GM23338 (cell line): ENCODE data around the gene RPS25. TPM values are rescaled to one million over a fixed set of nuclear protein-coding genes. Genes with fewer than 3 reads are reported as not detected.

Source experiments
- ATAC-seq: fragments of 200-7000 bp; cut with Tn5 transposase; 3 replicates; pipeline ENCODE4 v1.9.1; 2020
- DNase-seq: peaks from one replicate; pipeline ENCODE4 v3.0.0-alpha.2; 2015; ENCODE audit warnings: low spot score
- H2AFZ ChIP-seq: fragments of 200-600 bp; sonication (generic); 2 replicates; pipeline ENCODE4 v1.8.0; 2016; ENCODE audit warnings: antibody characterized with exemption, mild to moderate bottlenecking, moderate library complexity
- H3F3A ChIP-seq: fragments of 200-600 bp; sonication (generic); replicated peaks from 2 replicates; pipeline ENCODE4 v1.8.0; 2017; ENCODE audit warnings: antibody characterized with exemption, mixed run types, low read depth
- H3K27ac ChIP-seq: fragments of 200-600 bp; sonication (generic); 2 replicates; pipeline ENCODE4 v1.6.1; 2016; ENCODE audit warnings: low read depth
- H3K27me3 ChIP-seq: fragments of 200-600 bp; sonication (generic); 2 replicates; pipeline ENCODE4 v1.8.0; 2016; ENCODE audit warnings: mild to moderate bottlenecking, mixed run types, moderate library complexity; ENCODE audit not compliant: insufficient read depth
- H3K36me3 ChIP-seq: fragments of 200-600 bp; sonication (generic); 2 replicates; pipeline ENCODE4 v1.8.0; 2016; ENCODE audit warnings: mild to moderate bottlenecking; ENCODE audit not compliant: insufficient read depth
- H3K4me1 ChIP-seq: fragments of 200-600 bp; sonication (generic); 2 replicates; pipeline ENCODE4 v1.8.0; 2016; ENCODE audit warnings: mild to moderate bottlenecking, moderate library complexity; ENCODE audit not compliant: insufficient read depth
- H3K4me2 ChIP-seq: fragments of 200-600 bp; sonication (generic); 2 replicates; pipeline ENCODE4 v1.7.1; 2017; ENCODE audit warnings: mixed run types
- H3K4me3 ChIP-seq: fragments of 200-600 bp; sonication (generic); 2 replicates; pipeline ENCODE4 v1.6.1; 2016; ENCODE audit warnings: mixed run types
- H3K79me2 ChIP-seq: fragments of 200-600 bp; sonication (generic); replicated peaks from 2 replicates; pipeline ENCODE4 v1.8.0; 2017; ENCODE audit warnings: mild to moderate bottlenecking; ENCODE audit not compliant: insufficient read depth
- H3K9me2 ChIP-seq: fragments of 200-600 bp; sonication (generic); 2 replicates; pipeline ENCODE4 v1.8.0; 2017; ENCODE audit not compliant: insufficient read depth
- H4K20me1 ChIP-seq: fragments of 200-600 bp; sonication (generic); replicated peaks from 2 replicates; pipeline ENCODE4 v1.8.0; 2017; ENCODE audit warnings: mild to moderate bottlenecking; ENCODE audit not compliant: insufficient read depth
- H3K27ac Mint-ChIP-seq: 2 replicates; pipeline ENCODE4 v1.8.0; 2020; ENCODE audit warnings: inconsistent platforms, mild to moderate bottlenecking, moderate library complexity, mixed read lengths
- H3K27me3 Mint-ChIP-seq: 3 replicates; pipeline ENCODE4 v1.8.0; 2022; ENCODE audit warnings: low read depth, mild to moderate bottlenecking, moderate library complexity, mixed read lengths, inconsistent platforms; ENCODE audit not compliant: insufficient read depth, poor library complexity
- H3K36me3 Mint-ChIP-seq: 3 replicates; pipeline ENCODE4 v1.8.0; 2021; ENCODE audit warnings: low read depth, mild to moderate bottlenecking, inconsistent platforms, moderate library complexity, mixed read lengths
- H3K4me1 Mint-ChIP-seq: 3 replicates; pipeline ENCODE4 v1.8.0; 2020; ENCODE audit warnings: mild to moderate bottlenecking, inconsistent platforms, mixed read lengths
- H3K4me3 Mint-ChIP-seq: 3 replicates; pipeline ENCODE4 v1.8.0; 2021; ENCODE audit warnings: moderate library complexity, mild to moderate bottlenecking, inconsistent platforms, mixed read lengths
- H3K9me3 Mint-ChIP-seq: 3 replicates; pipeline ENCODE4 v1.8.0; 2020; ENCODE audit warnings: moderate library complexity, mild to moderate bottlenecking, inconsistent platforms, mixed read lengths
- CREB1 ChIP-seq: fragments of 250-450 bp; sonication (Bioruptor Pico); IDR thresholded peaks from 2 replicates; pipeline ENCODE4 v1.5.0; 2020; ENCODE audit warnings: low read depth, mild to moderate bottlenecking, moderate library complexity
- EZH2phosphoT487 ChIP-seq: fragments of 200-600 bp; sonication (generic); IDR thresholded peaks from one replicate; pipeline ENCODE4 v1.8.1; 2018; ENCODE audit warnings: antibody characterized with exemption; ENCODE audit not compliant: unreplicated experiment
- NANOG ChIP-seq: IDR thresholded peaks from 2 replicates; pipeline ENCODE4 v1.6.1; 2016; ENCODE audit warnings: antibody characterized with exemption, borderline replicate concordance
- POLR2AphosphoS5 ChIP-seq: IDR thresholded peaks from 2 replicates; pipeline ENCODE4 v1.6.1; 2016; ENCODE audit warnings: antibody characterized with exemption, low read depth
- polyA plus RNA-seq: library from polyadenylated mRNA; unstranded; fragments of >200 nt; fragmentation: Nextera tagmentation; extraction: Ambion mirVana; gene quantifications from 2 replicates; pipeline ENCODE4 v1.2.1, GENCODE V29; 2016
- total RNA-seq: library from RNA; depleted of rRNA; stranded (reverse); fragments of >200 nt; shearing (Covaris generic); gene quantifications from 2 replicates; pipeline ENCODE4 v1.2.3, GENCODE V29; 2014
- TF ChIP-seq, protein P1 (sequence below), 2 experiments: fragments of 200-600 bp in 1 of 2; sonication (generic) in 1 of 2; conservative IDR thresholded peaks; 2 replicates each; pipeline versions ENCODE4 v1.5.1 to v1.6.1; 2016 to 2017; ENCODE audit warnings: antibody characterized with exemption in 2 of 2, low read depth in 2 of 2, mild to moderate bottlenecking in 2 of 2, moderate library complexity in 1 of 2
- TF ChIP-seq, protein P2 (sequence below): IDR thresholded peaks from one replicate; pipeline ENCODE4 v1.6.1; 2018; ENCODE audit warnings: antibody characterized with exemption; ENCODE audit not compliant: unreplicated experiment
- TF ChIP-seq, protein P3 (sequence below): fragments of 250-450 bp; sonication (Bioruptor Pico); IDR thresholded peaks from 2 replicates; pipeline ENCODE4 v1.5.0; 2020; ENCODE audit warnings: mild to moderate bottlenecking, moderate library complexity
- TF ChIP-seq, protein P4 (sequence below): IDR thresholded peaks from 2 replicates; pipeline ENCODE4 v1.6.1; 2016; ENCODE audit warnings: antibody characterized with exemption

The RPS25 gene
- total and polyA plus RNA-seq, 2 experiments from 2014 or later, result 1,965 to 3,622 TPM

DNA sequence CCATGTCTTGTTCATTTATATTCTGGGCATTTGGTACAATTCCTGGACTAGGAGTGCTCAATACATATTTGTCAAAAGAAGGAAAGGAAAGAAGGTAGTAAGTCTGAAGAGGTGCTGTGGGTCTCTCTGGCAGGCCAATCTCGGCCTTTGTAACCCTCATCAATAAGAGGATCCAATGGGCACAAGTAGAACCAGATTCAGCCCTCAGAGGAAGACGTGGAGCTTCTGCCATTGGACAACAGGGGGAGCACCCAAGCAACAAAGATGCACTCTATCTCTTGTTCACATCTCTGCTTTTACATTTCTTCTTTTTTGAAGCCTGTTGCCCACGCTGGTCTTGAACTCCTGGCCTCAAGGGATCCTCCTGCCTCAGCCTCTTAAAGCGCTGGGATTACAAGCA, 47.2 kb upstream of the RPS25 start:
- Histone ChIP-seq H3K9me2 (0 out of 2 replicates have a peak, but pooled peaks cover under 1% of the 10 kb centered on the region), H3K79me2 (peaks cover 17% of the 10 kb centered on the region), H4K20me1 (0 out of 2 replicates have a peak, but pooled peaks cover 6% of the 10 kb centered on the region), H3F3A (peaks cover 7% of the 10 kb centered on the region; the same call in 1 of the 2 replicates), H3K36me3 (peaks cover 5% of the 10 kb centered on the region; the same call in 1 of the 2 replicates), H3K27ac (no peak overlapping the region), H3K27me3 (no peaks in the 10 kb centered on the region), H3K4me1 (no peaks in the 10 kb centered on the region), H3K4me2 (no peak overlapping the region), H3K4me3 (no peak overlapping the region), H2AFZ (no peak overlapping the region)
- Mint-ChIP-seq H3K4me3 (no peak overlapping the region), H3K36me3 (peaks cover 5% of the 10 kb centered on the region), H3K9me3 (no peaks in the 10 kb centered on the region), H3K4me1 (peaks cover 6% of the 10 kb centered on the region; the same call in 2 of the 3 replicates), H3K27me3 (peaks cover 8% of the 10 kb centered on the region), H3K27ac (no peak overlapping the region)
- TF ChIP-seq, protein P1, sequence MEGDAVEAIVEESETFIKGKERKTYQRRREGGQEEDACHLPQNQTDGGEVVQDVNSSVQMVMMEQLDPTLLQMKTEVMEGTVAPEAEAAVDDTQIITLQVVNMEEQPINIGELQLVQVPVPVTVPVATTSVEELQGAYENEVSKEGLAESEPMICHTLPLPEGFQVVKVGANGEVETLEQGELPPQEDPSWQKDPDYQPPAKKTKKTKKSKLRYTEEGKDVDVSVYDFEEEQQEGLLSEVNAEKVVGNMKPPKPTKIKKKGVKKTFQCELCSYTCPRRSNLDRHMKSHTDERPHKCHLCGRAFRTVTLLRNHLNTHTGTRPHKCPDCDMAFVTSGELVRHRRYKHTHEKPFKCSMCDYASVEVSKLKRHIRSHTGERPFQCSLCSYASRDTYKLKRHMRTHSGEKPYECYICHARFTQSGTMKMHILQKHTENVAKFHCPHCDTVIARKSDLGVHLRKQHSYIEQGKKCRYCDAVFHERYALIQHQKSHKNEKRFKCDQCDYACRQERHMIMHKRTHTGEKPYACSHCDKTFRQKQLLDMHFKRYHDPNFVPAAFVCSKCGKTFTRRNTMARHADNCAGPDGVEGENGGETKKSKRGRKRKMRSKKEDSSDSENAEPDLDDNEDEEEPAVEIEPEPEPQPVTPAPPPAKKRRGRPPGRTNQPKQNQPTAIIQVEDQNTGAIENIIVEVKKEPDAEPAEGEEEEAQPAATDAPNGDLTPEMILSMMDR (conservative IDR thresholded peaks at IDR 0.05; ENCODE audit: low read depth in 2 of 2), result peak; percentile 56 to 71
- no peak for TF ChIP-seq NANOG
- DNase-seq (peak; percentile 71), ATAC-seq (peak; percentile 59)

DNA sequence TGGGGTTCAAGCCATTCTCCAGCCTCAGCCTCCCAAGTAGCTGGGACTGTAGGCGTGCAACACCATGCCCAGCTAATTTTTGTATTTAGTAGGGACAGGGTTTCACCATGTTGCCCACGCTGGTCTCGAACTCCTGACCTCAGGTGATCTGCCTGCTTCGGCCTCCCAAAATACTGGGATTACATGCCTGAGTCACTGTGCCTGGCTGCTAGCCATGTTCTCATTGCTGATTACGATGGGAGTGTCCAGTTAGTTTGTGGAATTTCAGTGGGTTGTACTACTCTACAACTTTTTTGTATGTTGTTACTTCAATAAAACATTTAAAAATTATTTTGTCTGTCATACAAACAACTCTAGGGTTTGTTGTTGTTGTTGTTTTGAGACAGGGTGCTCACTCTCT, 44.6 kb upstream of the RPS25 start:
- Histone ChIP-seq H3K4me2 (no peak overlapping the region), H3K79me2 (peaks cover 7% of the 10 kb centered on the region), H3F3A (peaks cover 5% of the 10 kb centered on the region), H3K27ac (no peak overlapping the region), H3K9me2 (0 out of 2 replicates have a peak, but pooled peaks cover 4% of the 10 kb centered on the region), H2AFZ (no peak overlapping the region), H3K4me3 (no peak overlapping the region), H3K36me3 (no peaks in the 10 kb centered on the region), H3K4me1 (peaks cover 6% of the 10 kb centered on the region; the same call in 1 of the 2 replicates), H3K27me3 (no peaks in the 10 kb centered on the region), H4K20me1 (0 out of 2 replicates have a peak, but pooled peaks cover 6% of the 10 kb centered on the region)
- no peak overlapping the region for H3K27ac Mint-ChIP-seq
- H3K4me3 Mint-ChIP-seq, result no peak overlapping the region
- H3K27me3 Mint-ChIP-seq, result peaks cover 10% of the 10 kb centered on the region
- H3K4me1 Mint-ChIP-seq, result peaks cover 11% of the 10 kb centered on the region
- H3K9me3 Mint-ChIP-seq, result peaks cover 3% of the 10 kb centered on the region; the same call in 1 of the 3 replicates
- ATAC-seq (no peak), DNase-seq (no peak)
- peaks cover 5% of the 10 kb centered on the region for H3K36me3 Mint-ChIP-seq
- TF ChIP-seq, protein P2, sequence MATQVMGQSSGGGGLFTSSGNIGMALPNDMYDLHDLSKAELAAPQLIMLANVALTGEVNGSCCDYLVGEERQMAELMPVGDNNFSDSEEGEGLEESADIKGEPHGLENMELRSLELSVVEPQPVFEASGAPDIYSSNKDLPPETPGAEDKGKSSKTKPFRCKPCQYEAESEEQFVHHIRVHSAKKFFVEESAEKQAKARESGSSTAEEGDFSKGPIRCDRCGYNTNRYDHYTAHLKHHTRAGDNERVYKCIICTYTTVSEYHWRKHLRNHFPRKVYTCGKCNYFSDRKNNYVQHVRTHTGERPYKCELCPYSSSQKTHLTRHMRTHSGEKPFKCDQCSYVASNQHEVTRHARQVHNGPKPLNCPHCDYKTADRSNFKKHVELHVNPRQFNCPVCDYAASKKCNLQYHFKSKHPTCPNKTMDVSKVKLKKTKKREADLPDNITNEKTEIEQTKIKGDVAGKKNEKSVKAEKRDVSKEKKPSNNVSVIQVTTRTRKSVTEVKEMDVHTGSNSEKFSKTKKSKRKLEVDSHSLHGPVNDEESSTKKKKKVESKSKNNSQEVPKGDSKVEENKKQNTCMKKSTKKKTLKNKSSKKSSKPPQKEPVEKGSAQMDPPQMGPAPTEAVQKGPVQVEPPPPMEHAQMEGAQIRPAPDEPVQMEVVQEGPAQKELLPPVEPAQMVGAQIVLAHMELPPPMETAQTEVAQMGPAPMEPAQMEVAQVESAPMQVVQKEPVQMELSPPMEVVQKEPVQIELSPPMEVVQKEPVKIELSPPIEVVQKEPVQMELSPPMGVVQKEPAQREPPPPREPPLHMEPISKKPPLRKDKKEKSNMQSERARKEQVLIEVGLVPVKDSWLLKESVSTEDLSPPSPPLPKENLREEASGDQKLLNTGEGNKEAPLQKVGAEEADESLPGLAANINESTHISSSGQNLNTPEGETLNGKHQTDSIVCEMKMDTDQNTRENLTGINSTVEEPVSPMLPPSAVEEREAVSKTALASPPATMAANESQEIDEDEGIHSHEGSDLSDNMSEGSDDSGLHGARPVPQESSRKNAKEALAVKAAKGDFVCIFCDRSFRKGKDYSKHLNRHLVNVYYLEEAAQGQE, result no peak
- TF ChIP-seq EZH2phosphoT487 (no peak), POLR2AphosphoS5 (no peak), CREB1 (no peak)
- TF ChIP-seq, protein P3, sequence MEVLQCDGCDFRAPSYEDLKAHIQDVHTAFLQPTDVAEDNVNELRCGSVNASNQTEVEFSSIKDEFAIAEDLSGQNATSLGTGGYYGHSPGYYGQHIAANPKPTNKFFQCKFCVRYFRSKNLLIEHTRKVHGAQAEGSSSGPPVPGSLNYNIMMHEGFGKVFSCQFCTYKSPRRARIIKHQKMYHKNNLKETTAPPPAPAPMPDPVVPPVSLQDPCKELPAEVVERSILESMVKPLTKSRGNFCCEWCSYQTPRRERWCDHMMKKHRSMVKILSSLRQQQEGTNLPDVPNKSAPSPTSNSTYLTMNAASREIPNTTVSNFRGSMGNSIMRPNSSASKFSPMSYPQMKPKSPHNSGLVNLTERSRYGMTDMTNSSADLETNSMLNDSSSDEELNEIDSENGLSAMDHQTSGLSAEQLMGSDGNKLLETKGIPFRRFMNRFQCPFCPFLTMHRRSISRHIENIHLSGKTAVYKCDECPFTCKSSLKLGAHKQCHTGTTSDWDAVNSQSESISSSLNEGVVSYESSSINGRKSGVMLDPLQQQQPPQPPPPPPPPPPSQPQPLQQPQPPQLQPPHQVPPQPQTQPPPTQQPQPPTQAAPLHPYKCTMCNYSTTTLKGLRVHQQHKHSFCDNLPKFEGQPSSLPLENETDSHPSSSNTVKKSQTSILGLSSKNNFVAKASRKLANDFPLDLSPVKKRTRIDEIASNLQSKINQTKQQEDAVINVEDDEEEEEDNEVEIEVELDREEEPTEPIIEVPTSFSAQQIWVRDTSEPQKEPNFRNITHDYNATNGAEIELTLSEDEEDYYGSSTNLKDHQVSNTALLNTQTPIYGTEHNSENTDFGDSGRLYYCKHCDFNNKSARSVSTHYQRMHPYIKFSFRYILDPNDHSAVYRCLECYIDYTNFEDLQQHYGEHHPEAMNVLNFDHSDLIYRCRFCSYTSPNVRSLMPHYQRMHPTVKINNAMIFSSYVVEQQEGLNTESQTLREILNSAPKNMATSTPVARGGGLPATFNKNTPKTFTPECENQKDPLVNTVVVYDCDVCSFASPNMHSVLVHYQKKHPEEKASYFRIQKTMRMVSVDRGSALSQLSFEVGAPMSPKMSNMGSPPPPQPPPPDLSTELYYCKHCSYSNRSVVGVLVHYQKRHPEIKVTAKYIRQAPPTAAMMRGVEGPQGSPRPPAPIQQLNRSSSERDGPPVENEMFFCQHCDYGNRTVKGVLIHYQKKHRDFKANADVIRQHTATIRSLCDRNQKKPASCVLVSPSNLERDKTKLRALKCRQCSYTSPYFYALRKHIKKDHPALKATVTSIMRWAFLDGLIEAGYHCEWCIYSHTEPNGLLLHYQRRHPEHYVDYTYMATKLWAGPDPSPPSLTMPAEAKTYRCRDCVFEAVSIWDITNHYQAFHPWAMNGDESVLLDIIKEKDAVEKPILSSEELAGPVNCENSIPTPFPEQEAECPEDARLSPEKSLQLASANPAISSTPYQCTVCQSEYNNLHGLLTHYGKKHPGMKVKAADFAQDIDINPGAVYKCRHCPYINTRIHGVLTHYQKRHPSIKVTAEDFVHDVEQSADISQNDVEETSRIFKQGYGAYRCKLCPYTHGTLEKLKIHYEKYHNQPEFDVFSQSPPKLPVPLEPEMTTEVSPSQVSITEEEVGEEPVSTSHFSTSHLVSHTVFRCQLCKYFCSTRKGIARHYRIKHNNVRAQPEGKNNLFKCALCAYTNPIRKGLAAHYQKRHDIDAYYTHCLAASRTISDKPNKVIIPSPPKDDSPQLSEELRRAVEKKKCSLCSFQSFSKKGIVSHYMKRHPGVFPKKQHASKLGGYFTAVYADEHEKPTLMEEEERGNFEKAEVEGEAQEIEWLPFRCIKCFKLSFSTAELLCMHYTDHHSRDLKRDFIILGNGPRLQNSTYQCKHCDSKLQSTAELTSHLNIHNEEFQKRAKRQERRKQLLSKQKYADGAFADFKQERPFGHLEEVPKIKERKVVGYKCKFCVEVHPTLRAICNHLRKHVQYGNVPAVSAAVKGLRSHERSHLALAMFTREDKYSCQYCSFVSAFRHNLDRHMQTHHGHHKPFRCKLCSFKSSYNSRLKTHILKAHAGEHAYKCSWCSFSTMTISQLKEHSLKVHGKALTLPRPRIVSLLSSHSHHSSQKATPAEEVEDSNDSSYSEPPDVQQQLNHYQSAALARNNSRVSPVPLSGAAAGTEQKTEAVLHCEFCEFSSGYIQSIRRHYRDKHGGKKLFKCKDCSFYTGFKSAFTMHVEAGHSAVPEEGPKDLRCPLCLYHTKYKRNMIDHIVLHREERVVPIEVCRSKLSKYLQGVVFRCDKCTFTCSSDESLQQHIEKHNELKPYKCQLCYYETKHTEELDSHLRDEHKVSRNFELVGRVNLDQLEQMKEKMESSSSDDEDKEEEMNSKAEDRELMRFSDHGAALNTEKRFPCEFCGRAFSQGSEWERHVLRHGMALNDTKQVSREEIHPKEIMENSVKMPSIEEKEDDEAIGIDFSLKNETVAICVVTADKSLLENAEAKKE (CRISPR knock-in tag), result no peak
- TF ChIP-seq, protein P4, sequence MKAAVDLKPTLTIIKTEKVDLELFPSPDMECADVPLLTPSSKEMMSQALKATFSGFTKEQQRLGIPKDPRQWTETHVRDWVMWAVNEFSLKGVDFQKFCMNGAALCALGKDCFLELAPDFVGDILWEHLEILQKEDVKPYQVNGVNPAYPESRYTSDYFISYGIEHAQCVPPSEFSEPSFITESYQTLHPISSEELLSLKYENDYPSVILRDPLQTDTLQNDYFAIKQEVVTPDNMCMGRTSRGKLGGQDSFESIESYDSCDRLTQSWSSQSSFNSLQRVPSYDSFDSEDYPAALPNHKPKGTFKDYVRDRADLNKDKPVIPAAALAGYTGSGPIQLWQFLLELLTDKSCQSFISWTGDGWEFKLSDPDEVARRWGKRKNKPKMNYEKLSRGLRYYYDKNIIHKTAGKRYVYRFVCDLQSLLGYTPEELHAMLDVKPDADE, result no peak
